ENCODE data around the gene NEK5.
"Not testable (repeated sequence)": the region's sequence is repeated elsewhere in the genome, so short reads cannot be mapped to it uniquely, and the experiment has no call there.

DNA sequence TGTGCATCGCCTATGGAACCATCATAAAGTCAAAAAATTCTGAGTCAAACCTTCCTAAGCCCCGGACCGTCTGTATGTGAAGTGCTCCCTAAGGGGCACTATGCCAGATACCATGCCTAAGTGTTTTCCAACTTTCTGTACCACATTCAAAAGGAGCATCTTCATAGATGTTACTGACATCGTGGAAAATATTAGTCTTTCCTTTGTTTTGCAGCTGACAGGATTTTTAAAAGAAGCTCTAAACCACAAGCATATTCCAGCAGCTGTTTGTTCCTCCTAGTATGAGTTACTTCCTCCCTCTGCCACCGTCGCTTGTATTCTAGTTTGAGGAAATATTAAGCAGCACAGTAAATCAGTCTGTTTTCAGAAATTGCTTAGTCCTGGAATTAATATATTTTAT is 45.1 kb upstream of the NEK5 start:
- TF ChIP-seq CTCF, POLR2A (IDR thresholded peaks at IDR 0.05): not testable (repeated sequence)
